HAP-1 (cell line): Measurements from ENCODE around the gene TLL1.

Source experiments
- DNase-seq, 2 experiments: peaks; one replicate each; pipeline ENCODE4 v3.0.0-alpha.2; 2016 to 2020; ENCODE audit warnings: low spot score in 2 of 2
- H3K27me3 ChIP-seq: fragments of 250-450 bp; sonication (Bioruptor Pico); 2 replicates; pipeline ENCODE4 v1.5.1; 2020; ENCODE audit warnings: low read depth, mild to moderate bottlenecking, moderate library complexity
- H3K36me3 ChIP-seq: fragments of 250-450 bp; sonication (Bioruptor Pico); replicated peaks from 2 replicates; pipeline ENCODE4 v1.5.1; 2020; ENCODE audit warnings: mild to moderate bottlenecking
- H3K4me1 ChIP-seq: fragments of 250-450 bp; sonication (Bioruptor Pico); 2 replicates; pipeline ENCODE4 v1.5.1; 2020; ENCODE audit warnings: mild to moderate bottlenecking
- H3K4me3 ChIP-seq: fragments of 250-450 bp; sonication (Bioruptor Pico); 2 replicates; pipeline ENCODE4 v1.5.1; 2020; ENCODE audit warnings: mild to moderate bottlenecking, moderate library complexity
- H3K9me3 ChIP-seq: fragments of 250-450 bp; sonication (Bioruptor Pico); 2 replicates; pipeline ENCODE4 v1.5.1; 2020; ENCODE audit warnings: mild to moderate bottlenecking, moderate library complexity
- in situ Hi-C: fragments of 300-500 bp; cut with MboI; formaldehyde crosslinking; loops from 3 replicates; pipeline ENCODE4 v1.14.3; 2020; ENCODE audit warnings: low sequenced_read_pairs, inconsistent platforms, mixed read lengths

The TLL1 gene

DNA sequence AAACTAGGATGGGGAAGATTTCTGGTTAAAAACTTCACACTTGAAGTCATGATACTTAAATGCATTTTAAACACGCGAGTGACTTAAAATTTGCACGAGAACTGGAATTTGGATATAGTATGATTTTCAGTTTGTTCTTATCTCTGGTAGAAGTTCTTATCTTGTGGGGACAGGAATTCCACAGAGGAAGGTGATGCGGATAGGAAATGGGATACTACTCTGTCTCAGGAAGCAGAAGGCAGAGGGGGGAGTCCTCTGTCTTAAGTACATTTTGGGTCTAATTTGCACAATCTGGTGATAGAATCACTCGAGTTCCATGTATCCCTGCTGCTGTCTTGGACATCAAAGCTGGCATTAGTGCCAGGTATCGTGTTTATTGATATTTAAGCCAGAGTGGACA is 53.3 kb downstream of the TLL1 start:
- no peaks in the 10 kb centered on the region for H3K4me1 ChIP-seq
- in situ Hi-C loops, result no loop called here
- H3K4me3 ChIP-seq, result no peak overlapping the region
- no peaks in the 10 kb centered on the region for H3K27me3 ChIP-seq
- H3K36me3 ChIP-seq, result no peaks in the 10 kb centered on the region
- no peaks in the 10 kb centered on the region for H3K9me3 ChIP-seq
- DNase-seq, result no peak

DNA sequence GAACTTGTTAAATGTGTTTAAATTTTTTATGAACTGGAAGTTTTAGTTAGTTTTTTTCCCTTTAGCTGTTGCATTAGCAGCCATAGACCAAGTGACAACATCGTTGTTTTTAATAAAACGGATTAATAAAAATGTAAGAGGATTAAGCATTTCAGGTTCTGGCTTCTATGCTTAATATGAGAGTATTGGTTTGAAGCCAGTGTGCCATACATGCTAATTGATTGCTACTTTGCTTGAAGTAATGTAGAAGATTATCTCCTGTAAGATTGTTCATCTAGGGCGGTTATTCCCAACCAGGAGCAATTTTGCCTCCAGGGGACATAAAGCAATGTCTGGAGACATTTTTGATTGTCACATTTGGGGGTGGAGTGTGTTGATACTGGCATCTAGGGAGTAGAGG is 54.3 kb downstream of the TLL1 start:
- DNase-seq, result no peak
- in situ Hi-C loops, result no loop called here
- Histone ChIP-seq H3K4me3 (no peak overlapping the region), H3K4me1 (no peaks in the 10 kb centered on the region), H3K36me3 (no peaks in the 10 kb centered on the region), H3K27me3 (no peaks in the 10 kb centered on the region), H3K9me3 (no peaks in the 10 kb centered on the region)

DNA sequence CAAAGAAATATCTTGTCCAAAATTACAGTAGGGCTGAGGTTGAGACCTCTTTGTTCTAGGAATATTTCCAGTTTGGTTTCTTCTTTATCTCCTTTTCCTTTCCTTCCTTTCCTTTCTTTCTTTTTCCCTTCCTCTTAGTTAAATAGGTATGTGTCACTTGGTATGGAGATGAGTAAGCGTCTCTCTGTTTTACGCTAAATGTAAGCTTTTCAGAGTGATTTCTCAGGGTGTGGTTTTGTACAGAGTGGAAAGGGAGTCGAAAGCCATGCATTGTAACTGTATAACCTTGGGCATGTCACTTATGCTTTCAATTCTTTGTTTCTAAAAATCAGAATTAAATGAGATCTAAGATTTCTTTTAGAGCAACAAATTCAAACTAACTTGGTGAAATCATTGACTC is 54.8 kb downstream of the TLL1 start:
- H3K9me3 ChIP-seq, result no peaks in the 10 kb centered on the region
- no peaks in the 10 kb centered on the region for H3K36me3 ChIP-seq
- H3K4me1 ChIP-seq, result no peaks in the 10 kb centered on the region
- DNase-seq, result no peak
- H3K27me3 ChIP-seq, result no peaks in the 10 kb centered on the region
- in situ Hi-C loops, result no loop called here
- no peak overlapping the region for H3K4me3 ChIP-seq

DNA sequence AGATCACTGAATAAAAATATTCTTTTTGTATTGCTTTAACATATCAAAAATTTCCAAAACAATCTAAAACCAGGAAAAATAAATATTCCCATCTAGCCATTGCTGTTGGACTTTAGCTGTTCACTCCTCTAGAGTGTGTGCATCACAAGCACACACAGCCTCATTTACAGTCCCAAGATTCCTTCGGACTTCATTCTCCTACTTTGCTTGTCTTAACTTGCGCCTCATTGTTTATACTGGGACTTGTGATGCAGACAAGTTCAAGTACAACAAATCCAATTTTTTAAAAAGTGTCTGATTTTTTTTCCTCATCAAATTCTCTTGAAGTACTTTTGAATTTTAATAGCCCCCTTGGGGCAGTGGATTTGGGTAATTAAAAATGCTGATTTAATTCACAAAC is 55.6 kb downstream of the TLL1 start:
- in situ Hi-C loops, result no loop called here
- Histone ChIP-seq H3K27me3 (no peaks in the 10 kb centered on the region), H3K9me3 (no peaks in the 10 kb centered on the region), H3K4me3 (no peak overlapping the region), H3K36me3 (no peaks in the 10 kb centered on the region), H3K4me1 (no peaks in the 10 kb centered on the region)
- DNase-seq, result no peak

DNA sequence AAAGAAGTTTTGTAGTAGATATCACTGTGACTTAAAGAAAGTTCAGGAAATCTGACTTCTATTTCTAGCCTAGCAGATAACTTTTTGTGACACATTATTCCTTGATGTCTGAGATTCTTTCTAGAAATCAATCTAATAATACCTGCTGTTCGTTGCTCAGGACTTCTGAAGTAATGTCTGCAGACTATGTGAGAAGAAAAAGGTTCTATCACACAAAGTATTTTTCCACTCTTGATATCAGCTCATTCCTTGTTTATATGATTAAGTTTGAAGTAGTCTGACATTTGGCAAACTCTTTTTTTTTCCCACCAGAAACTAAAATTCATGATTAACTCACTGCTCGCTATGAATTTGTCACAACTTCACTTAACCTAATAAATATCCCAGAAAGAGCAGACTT is 56.6 kb downstream of the TLL1 start:
- DNase-seq, result no peak
- H3K36me3 ChIP-seq, result no peaks in the 10 kb centered on the region
- no peaks in the 10 kb centered on the region for H3K9me3 ChIP-seq
- H3K27me3 ChIP-seq, result no peaks in the 10 kb centered on the region
- in situ Hi-C loops, result no loop called here
- H3K4me1 ChIP-seq, result no peaks in the 10 kb centered on the region
- H3K4me3 ChIP-seq, result no peak overlapping the region

DNA sequence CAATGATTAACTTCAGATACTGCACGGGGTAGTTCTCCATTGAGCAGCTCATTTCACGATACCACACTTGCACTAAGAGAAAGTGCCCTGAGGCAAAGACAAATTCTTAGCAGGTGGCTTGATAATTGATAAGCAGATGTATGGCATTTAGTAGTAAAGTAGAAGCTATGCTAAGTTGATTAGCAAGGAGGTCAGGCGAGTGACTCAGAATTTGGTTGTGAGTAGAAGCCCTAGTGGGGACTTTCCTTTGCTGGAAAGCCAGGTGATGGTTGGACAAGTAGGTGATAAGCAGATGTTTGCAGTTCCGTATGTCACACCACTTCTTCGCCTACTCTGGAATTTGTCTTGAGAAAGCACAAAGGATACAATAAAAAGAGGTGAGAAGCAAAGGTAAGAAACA is 58.7 kb downstream of the TLL1 start:
- DNase-seq, result no peak
- Histone ChIP-seq H3K4me1 (no peaks in the 10 kb centered on the region), H3K4me3 (no peak overlapping the region), H3K36me3 (no peaks in the 10 kb centered on the region), H3K27me3 (no peaks in the 10 kb centered on the region), H3K9me3 (no peaks in the 10 kb centered on the region)
- in situ Hi-C loops, result no loop called here

DNA sequence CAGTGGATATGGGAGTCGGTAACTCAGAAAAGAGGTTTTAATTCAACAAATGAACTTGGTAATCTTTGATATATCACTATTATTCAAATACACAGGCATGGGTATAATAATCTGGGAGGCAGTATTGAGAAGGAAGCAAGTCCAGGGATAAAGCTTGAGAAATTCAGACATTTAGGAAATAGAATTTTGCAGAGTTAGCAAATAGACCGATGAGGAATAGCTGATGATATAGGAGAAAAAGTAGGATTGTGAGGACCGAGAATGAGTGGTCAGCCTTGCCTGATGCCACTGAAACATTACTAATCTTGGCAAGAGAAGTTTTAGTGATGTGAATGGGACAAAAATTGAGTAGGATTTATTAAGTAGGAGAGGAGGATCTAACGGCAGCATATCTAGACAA is 71.9 kb downstream of the TLL1 start:
- in situ Hi-C loops, result no loop called here
- Histone ChIP-seq H3K9me3 (no peaks in the 10 kb centered on the region), H3K36me3 (no peaks in the 10 kb centered on the region), H3K27me3 (no peaks in the 10 kb centered on the region), H3K4me3 (no peak overlapping the region), H3K4me1 (no peaks in the 10 kb centered on the region)
- no peak for DNase-seq

DNA sequence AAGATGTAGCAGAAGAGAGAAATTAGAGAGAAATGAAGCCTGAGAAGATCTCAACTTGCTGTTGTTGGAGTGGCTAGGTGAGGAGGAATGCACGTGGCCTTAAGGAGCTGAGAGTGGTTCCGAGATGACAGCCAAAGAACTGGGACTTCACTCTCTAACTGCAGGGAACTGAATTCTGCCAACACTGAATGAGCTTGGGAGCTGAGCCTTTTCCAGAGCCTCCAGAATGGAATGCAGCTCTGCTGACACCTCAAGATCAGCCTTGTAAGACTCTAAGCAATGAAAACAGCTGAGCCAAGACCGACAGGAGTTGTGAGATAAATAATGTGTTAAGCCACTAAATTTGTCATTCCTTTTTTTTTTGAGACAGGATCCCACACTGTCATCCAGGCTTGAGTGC is 73.0 kb downstream of the TLL1 start:
- no peak for DNase-seq
- Histone ChIP-seq H3K4me1 (no peaks in the 10 kb centered on the region), H3K4me3 (no peak overlapping the region), H3K36me3 (no peaks in the 10 kb centered on the region), H3K27me3 (no peaks in the 10 kb centered on the region), H3K9me3 (no peaks in the 10 kb centered on the region)
- in situ Hi-C loops, result no loop called here

DNA sequence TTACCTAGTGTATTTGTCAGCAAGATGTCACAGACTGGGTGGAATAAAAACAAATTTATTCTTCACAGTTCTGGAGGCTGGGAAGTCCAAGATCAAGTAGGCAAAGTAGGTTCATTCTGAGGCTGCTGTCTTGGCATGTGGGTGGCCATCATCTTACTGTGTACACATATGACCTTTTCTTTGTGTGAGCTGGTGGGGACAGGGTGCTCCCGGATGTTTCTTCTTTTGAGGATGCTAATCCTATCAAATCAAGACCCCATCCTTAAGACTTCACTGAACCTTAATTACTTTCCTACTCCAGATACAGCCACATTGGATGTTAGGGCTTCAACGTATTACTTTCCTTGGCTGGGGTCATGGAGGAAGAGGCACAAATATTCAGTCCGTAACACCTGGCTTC is 74.0 kb downstream of the TLL1 start:
- in situ Hi-C loops, result no loop called here
- no peak for DNase-seq
- no peaks in the 10 kb centered on the region for H3K36me3 ChIP-seq

DNA sequence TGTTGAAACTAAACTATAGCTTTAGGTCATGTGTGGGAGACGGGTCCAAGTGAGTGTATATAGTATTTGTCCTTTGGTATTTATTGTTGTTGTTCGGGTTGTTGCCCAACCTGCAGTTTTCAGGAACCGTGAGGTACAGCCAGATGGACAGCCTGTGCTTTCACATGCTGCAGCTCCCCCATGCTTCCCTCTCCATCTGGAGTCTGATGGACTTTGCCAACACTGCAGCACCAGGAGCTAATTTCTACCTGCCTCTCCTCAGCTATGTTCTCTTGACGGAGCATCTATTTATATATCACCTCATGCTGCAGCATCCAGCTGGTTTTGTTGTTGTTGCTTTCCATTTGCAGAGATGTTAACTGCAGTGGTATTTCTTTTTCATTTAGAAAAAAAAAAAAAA is 80.1 kb downstream of the TLL1 start:
- Histone ChIP-seq H3K4me1 (no peaks in the 10 kb centered on the region), H3K9me3 (no peaks in the 10 kb centered on the region), H3K4me3 (no peak overlapping the region), H3K36me3 (no peaks in the 10 kb centered on the region), H3K27me3 (no peaks in the 10 kb centered on the region; the same call in 1 of the 2 replicates)
- in situ Hi-C loops, result no loop called here
- DNase-seq, result no peak

More for the DNA sequence above, 74.0 kb downstream of the TLL1 start:
- no peaks in the 10 kb centered on the region for H3K9me3 ChIP-seq
- H3K27me3 ChIP-seq, result no peaks in the 10 kb centered on the region
- H3K4me1 ChIP-seq, result no peaks in the 10 kb centered on the region
- no peak overlapping the region for H3K4me3 ChIP-seq

DNA sequence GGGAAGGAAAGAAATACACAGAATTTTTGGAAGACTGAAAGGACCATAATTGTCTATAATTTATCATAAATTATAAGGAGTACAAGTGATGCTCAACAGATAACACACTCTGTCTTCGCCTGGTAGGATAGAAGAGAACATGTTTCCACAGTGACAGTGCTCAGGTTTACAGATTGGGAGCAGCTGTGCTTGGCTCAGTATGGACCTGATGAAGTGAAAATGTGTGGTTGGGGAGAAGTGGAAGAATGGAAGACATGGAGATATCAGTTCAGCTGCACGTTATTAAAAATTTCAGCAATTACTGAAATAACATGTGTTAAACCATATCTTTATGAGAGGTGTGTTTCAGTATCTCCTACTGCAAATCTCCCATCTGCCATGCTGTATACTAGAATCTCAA is 90.6 kb downstream of the TLL1 start:
- in situ Hi-C loops, result no loop called here
- no peaks in the 10 kb centered on the region for H3K9me3 ChIP-seq
- no peaks in the 10 kb centered on the region for H3K27me3 ChIP-seq
- DNase-seq, result no peak
- H3K36me3 ChIP-seq, result no peaks in the 10 kb centered on the region
- no peaks in the 10 kb centered on the region for H3K4me1 ChIP-seq
- no peak overlapping the region for H3K4me3 ChIP-seq

DNA sequence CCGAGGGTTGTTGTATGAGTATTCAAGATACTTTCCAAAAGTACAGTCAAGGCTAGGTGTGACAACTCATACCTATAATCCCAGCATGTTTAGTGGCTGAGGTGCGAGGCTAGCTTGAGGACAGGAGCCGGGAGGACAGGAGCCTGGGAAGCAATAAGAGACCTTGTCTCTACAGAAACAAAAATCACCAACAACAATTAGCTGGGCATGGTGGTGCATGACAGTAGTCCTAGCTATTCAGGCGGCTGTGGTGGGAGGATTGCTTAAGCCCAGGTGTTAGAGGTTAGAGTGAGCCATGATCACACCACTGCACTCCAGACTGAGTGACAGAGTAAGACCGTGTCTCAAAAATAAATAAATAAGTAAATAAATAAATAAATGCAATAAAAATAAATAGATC is 91.6 kb downstream of the TLL1 start:
- H3K9me3 ChIP-seq, result no peaks in the 10 kb centered on the region
- no peaks in the 10 kb centered on the region for H3K36me3 ChIP-seq
- no peak overlapping the region for H3K4me3 ChIP-seq
- no peak for DNase-seq
- H3K4me1 ChIP-seq, result no peaks in the 10 kb centered on the region
- in situ Hi-C loops, result no loop called here
- H3K27me3 ChIP-seq, result no peaks in the 10 kb centered on the region

DNA sequence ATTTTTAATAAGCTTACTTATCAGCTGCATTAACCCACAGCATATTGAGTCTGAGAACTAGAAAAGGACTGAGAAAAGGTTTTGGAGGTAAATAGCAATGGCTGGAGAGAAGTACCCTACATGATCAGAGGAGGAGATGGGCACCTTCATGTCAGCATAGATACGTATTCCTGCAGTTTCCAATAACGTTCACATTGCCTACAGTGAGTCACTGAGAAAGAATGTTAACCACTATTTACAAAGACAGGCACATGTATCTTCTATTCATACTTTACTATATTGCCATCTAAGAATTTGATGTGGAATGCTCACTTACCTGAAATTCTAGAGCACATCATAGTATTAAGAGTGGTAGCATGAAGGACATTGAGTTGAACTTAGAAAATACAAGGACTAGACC is 92.5 kb downstream of the TLL1 start:
- in situ Hi-C loops, result no loop called here
- Histone ChIP-seq H3K9me3 (no peaks in the 10 kb centered on the region), H3K36me3 (no peaks in the 10 kb centered on the region), H3K4me3 (no peak overlapping the region), H3K27me3 (no peaks in the 10 kb centered on the region), H3K4me1 (no peaks in the 10 kb centered on the region)
- no peak for DNase-seq

DNA sequence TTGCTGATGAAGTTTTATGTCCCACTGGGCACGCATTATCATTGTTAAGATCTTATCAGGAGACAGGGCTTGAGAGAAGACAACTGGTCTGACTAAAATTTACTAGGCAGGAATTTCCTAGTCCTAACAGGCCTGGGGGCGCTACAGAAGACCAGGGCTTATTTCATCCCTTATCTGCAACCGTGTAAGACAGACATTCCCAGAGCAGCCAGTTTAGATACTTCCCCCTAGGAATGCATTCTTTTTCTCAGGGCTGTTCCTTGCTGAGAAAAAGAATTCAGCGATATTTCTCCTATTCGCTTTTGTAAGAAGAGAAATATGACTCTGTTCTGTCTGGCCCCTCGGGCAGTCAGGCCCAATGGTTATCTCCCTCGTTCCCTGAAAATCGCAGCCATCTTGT is 93.8 kb downstream of the TLL1 start:
- Histone ChIP-seq H3K4me1 (no peaks in the 10 kb centered on the region), H3K36me3 (no peaks in the 10 kb centered on the region), H3K4me3 (no peak overlapping the region), H3K27me3 (no peaks in the 10 kb centered on the region), H3K9me3 (no peaks in the 10 kb centered on the region)
- in situ Hi-C loops, result no loop called here
- no peak for DNase-seq

DNA sequence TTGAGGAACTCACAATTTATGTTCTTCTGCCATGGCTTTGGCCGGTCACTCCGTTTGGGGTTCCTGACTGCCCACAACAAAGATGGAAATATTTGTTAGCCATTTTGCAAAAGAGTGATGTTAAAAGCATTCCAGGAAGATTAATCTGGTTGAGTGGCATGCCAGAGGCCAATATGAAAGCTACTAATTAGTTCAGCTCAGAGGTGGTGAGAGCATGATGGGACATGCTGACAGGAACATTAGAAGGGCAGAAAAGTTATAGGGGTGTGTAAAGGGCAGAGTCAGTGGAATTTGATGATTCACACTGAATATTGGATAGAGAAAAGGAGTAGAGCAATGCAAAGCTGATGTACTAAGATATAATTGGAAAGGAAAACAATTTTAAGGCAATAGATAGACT is 94.4 kb downstream of the TLL1 start:
- no peaks in the 10 kb centered on the region for H3K36me3 ChIP-seq
- H3K27me3 ChIP-seq, result no peaks in the 10 kb centered on the region
- no peak for DNase-seq
- no peaks in the 10 kb centered on the region for H3K9me3 ChIP-seq
- no peaks in the 10 kb centered on the region for H3K4me1 ChIP-seq
- H3K4me3 ChIP-seq, result no peak overlapping the region
- in situ Hi-C loops, result no loop called here
